GM20000 (cell line): ENCODE data around the gene SPAM1.
"Not testable (repeated sequence)": the region's sequence is repeated elsewhere in the genome, so short reads cannot be mapped to it uniquely, and the experiment has no call there.

Source experiments
- DNase-seq: peaks from one replicate; pipeline ENCODE4 v3.0.0; 2012; ENCODE audit warnings: low spot score
- TF ChIP-seq, protein P1 (sequence below): IDR thresholded peaks from 2 replicates; pipeline ENCODE4 v1.5.1; 2012; ENCODE audit warnings: mild to moderate bottlenecking, control low read depth; ENCODE audit errors: extremely low read depth, missing control alignments

SPAM1 gene, protein sequence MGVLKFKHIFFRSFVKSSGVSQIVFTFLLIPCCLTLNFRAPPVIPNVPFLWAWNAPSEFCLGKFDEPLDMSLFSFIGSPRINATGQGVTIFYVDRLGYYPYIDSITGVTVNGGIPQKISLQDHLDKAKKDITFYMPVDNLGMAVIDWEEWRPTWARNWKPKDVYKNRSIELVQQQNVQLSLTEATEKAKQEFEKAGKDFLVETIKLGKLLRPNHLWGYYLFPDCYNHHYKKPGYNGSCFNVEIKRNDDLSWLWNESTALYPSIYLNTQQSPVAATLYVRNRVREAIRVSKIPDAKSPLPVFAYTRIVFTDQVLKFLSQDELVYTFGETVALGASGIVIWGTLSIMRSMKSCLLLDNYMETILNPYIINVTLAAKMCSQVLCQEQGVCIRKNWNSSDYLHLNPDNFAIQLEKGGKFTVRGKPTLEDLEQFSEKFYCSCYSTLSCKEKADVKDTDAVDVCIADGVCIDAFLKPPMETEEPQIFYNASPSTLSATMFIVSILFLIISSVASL

DNA sequence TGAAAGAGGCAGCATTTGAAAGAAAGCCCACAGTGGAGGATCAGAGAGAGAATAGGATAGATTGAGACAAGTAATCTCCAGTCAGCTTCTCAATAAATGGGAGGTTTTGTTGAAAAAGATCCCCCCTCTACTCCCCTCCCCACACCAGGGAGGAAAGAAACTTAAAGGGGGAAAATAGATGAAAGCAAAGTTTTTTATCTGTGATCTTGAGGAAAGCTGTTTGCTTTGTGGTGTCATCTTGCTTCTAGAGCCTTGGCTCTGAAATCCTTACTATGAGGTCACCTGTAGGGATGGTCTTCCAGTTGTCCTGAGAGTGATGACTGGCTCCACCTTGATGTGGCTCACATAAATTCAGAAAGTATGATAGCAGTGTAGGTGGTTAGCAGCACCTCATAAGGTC lies at the start of gene SPAM1:
Gene SPAM1, plus strand, starts transcription at position 301 of the 400 bp plus-strand sequence. CDS start 28,330 bp downstream, outside the sequence.
- no peak for DNase-seq
- TF ChIP-seq, protein P1, sequence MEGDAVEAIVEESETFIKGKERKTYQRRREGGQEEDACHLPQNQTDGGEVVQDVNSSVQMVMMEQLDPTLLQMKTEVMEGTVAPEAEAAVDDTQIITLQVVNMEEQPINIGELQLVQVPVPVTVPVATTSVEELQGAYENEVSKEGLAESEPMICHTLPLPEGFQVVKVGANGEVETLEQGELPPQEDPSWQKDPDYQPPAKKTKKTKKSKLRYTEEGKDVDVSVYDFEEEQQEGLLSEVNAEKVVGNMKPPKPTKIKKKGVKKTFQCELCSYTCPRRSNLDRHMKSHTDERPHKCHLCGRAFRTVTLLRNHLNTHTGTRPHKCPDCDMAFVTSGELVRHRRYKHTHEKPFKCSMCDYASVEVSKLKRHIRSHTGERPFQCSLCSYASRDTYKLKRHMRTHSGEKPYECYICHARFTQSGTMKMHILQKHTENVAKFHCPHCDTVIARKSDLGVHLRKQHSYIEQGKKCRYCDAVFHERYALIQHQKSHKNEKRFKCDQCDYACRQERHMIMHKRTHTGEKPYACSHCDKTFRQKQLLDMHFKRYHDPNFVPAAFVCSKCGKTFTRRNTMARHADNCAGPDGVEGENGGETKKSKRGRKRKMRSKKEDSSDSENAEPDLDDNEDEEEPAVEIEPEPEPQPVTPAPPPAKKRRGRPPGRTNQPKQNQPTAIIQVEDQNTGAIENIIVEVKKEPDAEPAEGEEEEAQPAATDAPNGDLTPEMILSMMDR = no peak

DNA sequence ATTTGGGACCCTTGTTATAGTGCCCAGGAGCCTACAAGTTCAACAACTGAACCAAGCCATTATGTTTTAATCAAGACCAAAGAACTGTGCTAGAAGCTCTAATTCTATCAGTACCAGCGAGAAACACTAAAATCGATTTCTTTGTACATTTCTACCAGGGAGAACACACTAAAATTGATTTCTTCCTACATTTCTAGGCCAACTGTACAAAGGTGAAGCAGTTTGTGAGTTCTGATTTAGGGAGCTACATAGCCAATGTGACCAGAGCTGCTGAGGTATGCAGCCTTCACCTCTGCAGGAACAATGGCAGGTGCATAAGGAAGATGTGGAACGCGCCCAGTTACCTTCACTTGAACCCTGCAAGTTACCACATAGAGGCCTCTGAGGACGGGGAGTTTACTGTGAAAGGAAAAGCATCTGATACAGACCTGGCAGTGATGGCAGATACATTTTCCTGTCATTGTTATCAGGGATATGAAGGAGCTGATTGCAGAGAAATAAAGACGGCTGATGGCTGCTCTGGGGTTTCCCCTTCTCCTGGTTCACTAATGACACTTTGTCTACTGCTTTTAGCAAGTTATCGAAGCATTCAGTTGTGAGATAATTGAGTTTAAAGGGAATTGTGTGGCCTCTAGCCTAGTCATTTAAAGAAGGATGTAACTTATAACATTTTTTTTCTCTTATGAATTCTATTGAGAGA lies 48.3 kb upstream of the SPAM1 start:
- TF ChIP-seq, protein P1 = no peak
- no peak for DNase-seq

DNA sequence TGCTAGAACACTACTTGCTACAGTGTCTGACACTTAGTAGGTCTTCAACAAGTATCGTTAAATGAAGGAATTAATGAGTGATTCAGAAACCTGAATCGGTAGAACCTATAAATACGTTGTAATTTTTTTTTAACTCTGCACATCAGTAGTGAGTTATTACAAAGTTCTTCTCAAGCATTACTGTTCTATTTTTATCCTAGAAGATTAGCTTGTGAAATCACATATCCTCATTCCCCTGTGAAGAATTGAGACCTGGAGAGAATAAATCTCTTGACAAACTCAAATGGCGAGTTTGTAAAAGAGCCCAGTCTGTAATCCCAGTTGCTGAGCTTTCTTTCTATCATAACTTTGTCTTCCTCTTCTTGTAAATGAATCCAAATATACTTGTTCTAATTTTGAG lies 45.4 kb upstream of the SPAM1 start:
- DNase-seq = no peak
- TF ChIP-seq, protein P1 = no peak

DNA sequence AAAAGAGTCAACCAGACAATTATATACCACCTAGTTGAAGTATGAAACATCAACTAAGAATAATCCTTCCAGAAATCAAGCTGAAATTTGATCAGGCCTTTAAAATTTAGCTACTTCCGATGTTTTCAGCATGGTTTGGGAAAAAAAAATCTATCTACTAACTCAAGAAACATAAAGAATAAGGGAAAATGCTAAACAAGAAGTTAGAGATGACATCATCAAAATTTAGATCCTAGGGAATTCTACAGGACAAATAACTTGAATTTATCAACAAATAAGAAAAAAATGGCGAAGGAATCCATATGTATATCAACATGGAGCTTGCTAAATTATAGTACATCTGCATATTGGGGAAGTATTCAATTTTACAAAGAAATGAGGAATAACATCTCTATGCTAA lies 43.7 kb upstream of the SPAM1 start:
- no peak for DNase-seq
- TF ChIP-seq, protein P1 = no peak

DNA sequence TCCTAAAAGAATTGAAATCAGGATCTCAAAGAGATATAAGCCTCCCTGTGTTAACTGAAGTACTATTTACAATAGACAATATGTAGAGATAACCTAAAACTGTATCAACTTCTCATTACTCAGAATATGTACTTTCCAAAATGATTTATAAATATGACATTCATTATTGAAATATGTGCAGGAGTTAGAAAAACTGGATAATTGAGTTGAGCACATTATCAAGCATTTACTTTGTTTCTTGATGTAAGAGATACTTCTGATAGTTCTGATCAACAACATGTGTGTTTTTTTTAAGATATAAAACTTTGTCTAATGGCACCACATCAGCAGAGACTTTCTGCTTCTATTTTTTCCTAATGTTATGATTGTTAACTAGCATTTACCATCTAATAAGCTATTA lies 41.9 kb upstream of the SPAM1 start:
- TF ChIP-seq, protein P1 = no peak
- DNase-seq = no peak

DNA sequence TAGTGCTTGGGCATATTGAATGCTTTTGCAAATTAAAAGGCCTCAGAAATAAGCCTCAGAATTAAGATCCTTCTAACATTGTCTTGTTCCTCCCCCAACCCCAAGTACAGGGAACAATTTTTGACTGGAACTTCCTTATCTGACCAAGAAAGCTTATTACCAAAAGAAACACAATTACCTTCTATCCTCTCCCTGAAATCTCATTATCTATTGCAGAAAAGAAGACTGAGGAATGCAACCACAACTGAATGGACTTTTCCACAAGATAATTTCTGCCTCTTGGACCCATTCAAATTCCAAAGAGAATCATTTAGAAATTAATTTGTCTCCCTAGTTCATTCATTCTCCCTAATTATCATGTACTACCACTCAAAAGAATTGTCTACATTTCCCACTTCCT lies 36.8 kb upstream of the SPAM1 start:
- no peak for DNase-seq
- TF ChIP-seq, protein P1 = no peak

DNA sequence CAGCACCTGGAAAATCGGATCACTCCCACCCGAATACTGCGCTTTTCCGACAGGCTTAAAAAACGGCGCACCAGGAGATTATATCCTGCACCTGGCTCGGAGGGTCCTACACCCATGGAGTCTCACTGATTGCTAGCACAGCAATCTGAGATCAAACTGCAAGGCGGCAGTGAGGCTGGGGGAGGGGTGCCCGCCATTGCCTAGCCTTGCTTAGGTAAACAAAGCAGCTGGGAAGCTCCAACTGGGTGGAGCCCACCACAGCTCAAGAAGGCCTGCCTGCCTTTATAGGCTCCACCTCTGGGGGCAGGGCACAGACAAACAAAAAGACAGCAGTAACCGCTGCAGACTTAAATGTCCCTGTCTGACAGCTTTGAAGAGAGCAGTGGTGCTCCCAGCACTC lies 30.3 kb upstream of the SPAM1 start:
- DNase-seq = not testable (repeated sequence)
